ENCODE data around the gene AQR.
"Not testable (repeated sequence)": the region's sequence is repeated elsewhere in the genome, so short reads cannot be mapped to it uniquely, and the experiment has no call there.

Gene AQR

DNA sequence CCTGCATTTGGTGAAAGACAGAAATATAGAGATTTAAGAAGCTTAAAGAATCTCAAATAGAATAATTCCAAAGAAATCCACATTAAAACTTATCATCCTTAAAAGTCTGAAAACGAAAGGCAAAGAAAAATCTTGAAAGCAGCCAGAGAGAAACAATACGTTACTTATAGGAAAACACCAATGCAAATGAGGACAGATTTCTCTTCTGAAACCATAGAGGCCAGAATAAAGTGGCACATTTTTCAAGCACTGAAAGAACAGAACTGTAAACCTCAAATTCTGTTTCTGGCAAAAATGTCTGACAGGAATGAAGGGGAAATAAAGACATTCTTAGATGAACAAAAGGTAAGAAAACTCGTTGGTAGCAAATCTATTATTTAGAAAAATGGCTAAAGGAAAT, 160.4 kb downstream of the AQR start:
- DNase-seq (ENCODE audit: extremely low spot score): no peak
- TF ChIP-seq ELF4 (IDR thresholded peaks at IDR 0.05) (no peak), SUZ12 (IDR thresholded peaks at IDR 0.05) (no peak), LEF1 (IDR thresholded peaks at IDR 0.05; ENCODE audit: borderline replicate concordance) (no peak), BHLHE40 (IDR thresholded peaks at IDR 0.05; ENCODE audit: borderline replicate concordance) (no peak), FOXK2 (IDR thresholded peaks at IDR 0.05) (no peak), FOXM1 (IDR thresholded peaks at IDR 0.05; ENCODE audit: borderline replicate concordance) (no peak), CTBP1 (IDR thresholded peaks at IDR 0.05; ENCODE audit: borderline replicate concordance) (no peak), FOXA1 (IDR thresholded peaks at IDR 0.05) (no peak), TARDBP (IDR thresholded peaks at IDR 0.05) (no peak), ZNF384 (IDR thresholded peaks at IDR 0.05) (no peak), ARNT (IDR thresholded peaks at IDR 0.05) (no peak), HDGF (IDR thresholded peaks at IDR 0.05; ENCODE audit: borderline replicate concordance) (no peak)
- ChIA-PET CTCF (no interaction called here), POLR2A (no interaction called here)

DNA sequence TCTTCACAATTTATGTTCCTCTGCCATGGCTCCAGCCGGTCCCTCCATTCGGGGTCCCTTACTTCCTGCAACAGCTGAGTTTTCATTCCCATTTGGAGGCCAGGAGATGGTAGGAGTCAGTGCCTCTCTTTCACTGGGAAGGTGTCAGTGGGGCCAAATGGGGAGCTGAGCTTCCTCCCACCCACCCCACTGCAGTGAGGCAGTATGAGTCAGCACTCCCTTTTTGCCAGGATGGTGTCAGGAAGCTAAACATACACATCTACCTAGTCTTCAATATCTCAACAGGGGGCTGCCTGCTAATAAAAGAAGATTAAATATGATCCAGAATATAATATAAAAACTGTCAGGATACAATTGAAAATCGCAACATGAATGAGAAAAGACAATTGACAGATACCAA, 161.5 kb downstream of the AQR start:
- ChIA-PET CTCF (no interaction called here), POLR2A (no interaction called here)
- TF ChIP-seq FOXK2 (IDR thresholded peaks at IDR 0.05) (no peak), HDGF (IDR thresholded peaks at IDR 0.05; ENCODE audit: borderline replicate concordance) (no peak), ELF4 (IDR thresholded peaks at IDR 0.05) (no peak), TARDBP (IDR thresholded peaks at IDR 0.05) (no peak), FOXA1 (IDR thresholded peaks at IDR 0.05) (no peak)
- no peak for DNase-seq (ENCODE audit: extremely low spot score)

DNA sequence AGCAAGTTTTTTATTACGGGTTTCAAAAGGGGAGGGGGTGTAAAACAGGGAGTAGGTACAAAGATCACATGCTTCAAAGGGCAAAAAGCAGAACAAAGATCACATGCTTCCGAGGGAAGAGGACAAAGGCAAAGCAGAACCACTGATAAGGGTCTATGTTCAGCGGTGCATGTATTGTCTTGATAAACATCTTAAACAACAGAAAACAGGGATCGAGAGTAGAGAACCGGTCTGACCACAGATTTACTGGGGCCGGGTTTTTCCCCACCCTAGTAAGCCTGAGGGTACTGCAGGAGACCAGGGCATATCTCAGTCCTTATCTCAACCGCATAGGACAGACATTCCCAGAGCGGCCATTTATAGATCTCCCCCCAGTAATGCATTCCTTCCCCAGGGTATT, 162.3 kb downstream of the AQR start:
- POLR2A ChIA-PET; DNase-seq (ENCODE audit: extremely low spot score); CTCF ChIA-PET: not testable (repeated sequence)

DNA sequence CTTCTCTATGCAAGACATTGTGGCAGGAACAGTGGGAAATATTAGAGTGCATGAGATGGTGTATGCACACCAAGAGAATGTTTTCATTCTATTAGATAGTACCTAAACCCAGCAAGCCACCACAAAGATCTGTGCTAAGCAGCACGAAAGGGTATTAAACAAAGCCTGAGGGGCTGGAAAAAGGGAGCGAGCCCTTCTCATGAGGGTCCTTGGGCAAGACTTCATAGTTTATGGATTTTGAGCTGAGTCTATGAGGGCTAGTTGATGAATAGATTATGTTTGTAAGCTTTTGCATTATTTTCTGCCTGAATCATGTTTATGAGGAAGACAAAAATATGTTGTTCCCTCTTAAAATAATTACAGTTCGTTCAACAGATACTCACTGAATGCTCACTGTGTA, 164.8 kb downstream of the AQR start:
- no peak for TF ChIP-seq BHLHE40 (IDR thresholded peaks at IDR 0.05; ENCODE audit: borderline replicate concordance)
- no peak for TF ChIP-seq CTBP1 (IDR thresholded peaks at IDR 0.05; ENCODE audit: borderline replicate concordance)
- TF ChIP-seq HDGF (IDR thresholded peaks at IDR 0.05; ENCODE audit: borderline replicate concordance): no peak
- no peak for TF ChIP-seq ARNT (IDR thresholded peaks at IDR 0.05)
- TF ChIP-seq, protein P1, sequence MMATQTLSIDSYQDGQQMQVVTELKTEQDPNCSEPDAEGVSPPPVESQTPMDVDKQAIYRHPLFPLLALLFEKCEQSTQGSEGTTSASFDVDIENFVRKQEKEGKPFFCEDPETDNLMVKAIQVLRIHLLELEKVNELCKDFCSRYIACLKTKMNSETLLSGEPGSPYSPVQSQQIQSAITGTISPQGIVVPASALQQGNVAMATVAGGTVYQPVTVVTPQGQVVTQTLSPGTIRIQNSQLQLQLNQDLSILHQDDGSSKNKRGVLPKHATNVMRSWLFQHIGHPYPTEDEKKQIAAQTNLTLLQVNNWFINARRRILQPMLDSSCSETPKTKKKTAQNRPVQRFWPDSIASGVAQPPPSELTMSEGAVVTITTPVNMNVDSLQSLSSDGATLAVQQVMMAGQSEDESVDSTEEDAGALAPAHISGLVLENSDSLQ (IDR thresholded peaks at IDR 0.05): no peak
- no peak for TF ChIP-seq LEF1 (IDR thresholded peaks at IDR 0.05; ENCODE audit: borderline replicate concordance)
- TF ChIP-seq SUZ12 (IDR thresholded peaks at IDR 0.05): no peak
- no peak for TF ChIP-seq FOXK2 (IDR thresholded peaks at IDR 0.05)
- no peak for TF ChIP-seq FOXA1 (IDR thresholded peaks at IDR 0.05)
- no peak for TF ChIP-seq ZNF384 (IDR thresholded peaks at IDR 0.05)
- no peak for TF ChIP-seq TARDBP (IDR thresholded peaks at IDR 0.05)
- no peak for TF ChIP-seq NFRKB (IDR thresholded peaks at IDR 0.05)
- no peak for TF ChIP-seq SP1 (IDR thresholded peaks at IDR 0.05)
- no peak for TF ChIP-seq L3MBTL2 (conservative IDR thresholded peaks at IDR 0.05)
- no peak for TF ChIP-seq ELF4 (IDR thresholded peaks at IDR 0.05)
- no peak for TF ChIP-seq FOXM1 (IDR thresholded peaks at IDR 0.05; ENCODE audit: borderline replicate concordance)
- DNase-seq (ENCODE audit: extremely low spot score): no peak
- CTCF ChIA-PET: no interaction called here
- POLR2A ChIA-PET: no interaction called here

DNA sequence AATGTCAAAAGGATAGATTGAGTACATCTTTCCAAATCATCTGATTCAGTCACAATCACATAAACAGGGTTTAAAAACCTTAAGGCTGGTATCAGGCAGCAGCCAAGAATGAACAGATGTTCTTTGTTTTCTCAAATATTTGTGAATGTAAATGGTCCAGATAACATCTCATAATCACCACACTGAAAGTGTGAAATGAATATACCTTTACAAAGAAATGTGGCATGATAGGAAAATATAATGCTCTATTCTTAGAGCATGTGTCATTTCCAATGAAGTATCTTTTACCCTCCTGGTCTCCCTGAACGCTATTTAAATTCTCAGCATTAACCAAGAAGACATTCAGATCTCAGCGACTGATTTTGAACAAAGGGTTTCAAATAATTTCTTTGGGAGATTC, 165.4 kb downstream of the AQR start:
- DNase-seq (ENCODE audit: extremely low spot score): no peak
- TF ChIP-seq HDGF (IDR thresholded peaks at IDR 0.05; ENCODE audit: borderline replicate concordance): no peak
- no peak for TF ChIP-seq L3MBTL2 (conservative IDR thresholded peaks at IDR 0.05)
- no peak for TF ChIP-seq FOXM1 (IDR thresholded peaks at IDR 0.05; ENCODE audit: borderline replicate concordance)
- no peak for TF ChIP-seq ZNF384 (IDR thresholded peaks at IDR 0.05)
- no peak for TF ChIP-seq LEF1 (IDR thresholded peaks at IDR 0.05; ENCODE audit: borderline replicate concordance)
- TF ChIP-seq TARDBP (IDR thresholded peaks at IDR 0.05): no peak
- TF ChIP-seq ELF4 (IDR thresholded peaks at IDR 0.05): no peak
- no peak for TF ChIP-seq BHLHE40 (IDR thresholded peaks at IDR 0.05; ENCODE audit: borderline replicate concordance)
- TF ChIP-seq FOXK2 (IDR thresholded peaks at IDR 0.05): no peak
- no peak for TF ChIP-seq ARNT (IDR thresholded peaks at IDR 0.05)
- TF ChIP-seq CTBP1 (IDR thresholded peaks at IDR 0.05; ENCODE audit: borderline replicate concordance): no peak
- TF ChIP-seq NFRKB (IDR thresholded peaks at IDR 0.05): no peak
- no peak for TF ChIP-seq SUZ12 (IDR thresholded peaks at IDR 0.05)
- TF ChIP-seq, protein P1 (IDR thresholded peaks at IDR 0.05): no peak
- TF ChIP-seq SP1 (IDR thresholded peaks at IDR 0.05): no peak
- TF ChIP-seq FOXA1 (IDR thresholded peaks at IDR 0.05): no peak
- ChIA-PET CTCF (no interaction called here), POLR2A (no interaction called here)

DNA sequence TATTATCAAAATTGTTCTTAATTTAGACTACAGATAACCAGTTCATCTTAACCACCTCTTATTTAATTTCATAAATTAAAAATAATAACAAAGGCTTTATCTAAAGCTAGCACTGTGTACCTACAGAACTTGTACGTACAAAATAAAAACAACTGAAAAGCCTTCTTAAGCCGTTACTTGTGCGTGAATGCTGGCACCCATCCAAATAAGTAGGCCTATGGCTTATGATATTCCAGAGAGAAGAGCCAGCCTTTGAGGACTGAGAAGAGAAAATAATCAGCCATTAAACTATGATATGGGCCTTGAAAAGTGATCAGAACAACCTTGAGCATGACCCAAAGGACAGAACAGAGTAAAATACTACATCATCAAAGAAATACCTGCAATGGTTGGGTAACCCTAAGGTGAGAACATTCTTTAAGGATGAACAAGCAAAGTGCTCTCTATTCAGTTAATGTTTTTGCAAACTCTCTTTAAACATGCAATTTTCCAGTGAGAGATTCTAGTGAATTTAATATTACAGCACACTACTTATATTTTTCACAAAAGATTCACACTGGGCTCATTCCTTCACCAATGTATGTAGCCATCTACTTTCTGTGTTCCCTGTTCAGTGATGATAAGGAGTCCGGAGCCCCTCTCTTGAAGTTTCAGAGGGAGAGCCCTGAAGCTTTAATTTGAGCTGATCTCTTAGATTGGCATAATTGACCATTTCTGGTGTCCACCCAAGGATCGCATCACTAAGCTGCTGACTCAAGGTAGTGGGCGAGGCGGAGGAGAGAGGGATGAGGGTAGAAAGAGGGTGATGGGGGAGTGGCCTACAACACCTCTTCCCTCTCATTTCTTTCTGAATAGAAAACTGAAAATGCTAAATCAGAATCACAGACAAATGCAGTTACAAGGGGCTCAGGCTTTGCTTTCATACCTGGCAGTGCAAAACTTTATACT, 166.5 kb downstream of the AQR start:
- CTCF ChIA-PET: no interaction called here
- TF ChIP-seq L3MBTL2 (conservative IDR thresholded peaks at IDR 0.05): no peak
- TF ChIP-seq BHLHE40 (IDR thresholded peaks at IDR 0.05; ENCODE audit: borderline replicate concordance): no peak
- no peak for TF ChIP-seq TARDBP (IDR thresholded peaks at IDR 0.05)
- no peak for TF ChIP-seq SUZ12 (IDR thresholded peaks at IDR 0.05)
- TF ChIP-seq, protein P1 (IDR thresholded peaks at IDR 0.05): no peak
- no peak for TF ChIP-seq NFRKB (IDR thresholded peaks at IDR 0.05)
- no peak for TF ChIP-seq HDGF (IDR thresholded peaks at IDR 0.05; ENCODE audit: borderline replicate concordance)
- TF ChIP-seq ARNT (IDR thresholded peaks at IDR 0.05): no peak
- TF ChIP-seq ZNF384 (IDR thresholded peaks at IDR 0.05): no peak
- TF ChIP-seq FOXK2 (IDR thresholded peaks at IDR 0.05): no peak
- TF ChIP-seq CTBP1 (IDR thresholded peaks at IDR 0.05; ENCODE audit: borderline replicate concordance): no peak
- no peak for TF ChIP-seq SP1 (IDR thresholded peaks at IDR 0.05)
- POLR2A ChIA-PET: interaction anchor here (0.6 kb wide), 1 partner anchor 763 kb away, joined by 3 read pairs; no protein-coding TSS in a partner anchor
- DNase-seq (ENCODE audit: extremely low spot score): no peak
